Measurements from ENCODE around the gene NCR1.

- TF ChIP-seq POLR2A (IDR thresholded peaks at IDR 0.05), result no peak
- TF ChIP-seq, protein P1, sequence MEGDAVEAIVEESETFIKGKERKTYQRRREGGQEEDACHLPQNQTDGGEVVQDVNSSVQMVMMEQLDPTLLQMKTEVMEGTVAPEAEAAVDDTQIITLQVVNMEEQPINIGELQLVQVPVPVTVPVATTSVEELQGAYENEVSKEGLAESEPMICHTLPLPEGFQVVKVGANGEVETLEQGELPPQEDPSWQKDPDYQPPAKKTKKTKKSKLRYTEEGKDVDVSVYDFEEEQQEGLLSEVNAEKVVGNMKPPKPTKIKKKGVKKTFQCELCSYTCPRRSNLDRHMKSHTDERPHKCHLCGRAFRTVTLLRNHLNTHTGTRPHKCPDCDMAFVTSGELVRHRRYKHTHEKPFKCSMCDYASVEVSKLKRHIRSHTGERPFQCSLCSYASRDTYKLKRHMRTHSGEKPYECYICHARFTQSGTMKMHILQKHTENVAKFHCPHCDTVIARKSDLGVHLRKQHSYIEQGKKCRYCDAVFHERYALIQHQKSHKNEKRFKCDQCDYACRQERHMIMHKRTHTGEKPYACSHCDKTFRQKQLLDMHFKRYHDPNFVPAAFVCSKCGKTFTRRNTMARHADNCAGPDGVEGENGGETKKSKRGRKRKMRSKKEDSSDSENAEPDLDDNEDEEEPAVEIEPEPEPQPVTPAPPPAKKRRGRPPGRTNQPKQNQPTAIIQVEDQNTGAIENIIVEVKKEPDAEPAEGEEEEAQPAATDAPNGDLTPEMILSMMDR (IDR thresholded peaks at IDR 0.05), result no peak
Measured at GRCh38 chr19:54938906-54939305, 33.0 kb downstream of the NCR1 start.

Measured in sigmoid colon (tissue), 3 donors.